ENCODE data around the gene KRTAP3-1. TPM values are rescaled to one million over a fixed set of nuclear protein-coding genes. Genes with fewer than 3 reads are reported as not detected.

Gene KRTAP3-1
- polyA plus RNA-seq, 6 donors from 2014 or later = not detected

Other genes with a start within 250 kb of the KRTAP3-1 start
- not detected for gene KRT26, start 236.9 kb downstream of the KRTAP3-1 start, polyA plus RNA-seq (ENCODE audit: low read depth in 6 of 6)
- gene KRT27, start 226.6 kb downstream of the KRTAP3-1 start, polyA plus RNA-seq (ENCODE audit: low read depth in 6 of 6) = under 1 TPM in 1 of 6 donors, not detected in 5; 0.53 TPM
- not detected for gene KRT28, start 209.2 kb downstream of the KRTAP3-1 start, polyA plus RNA-seq (ENCODE audit: low read depth in 6 of 6)
- gene KRT10, start 186.5 kb downstream of the KRTAP3-1 start, polyA plus RNA-seq (ENCODE audit: low read depth in 6 of 6) = 100 to 1,000 TPM; 194 to 275 (median 232) TPM
- gene KRT12, start 141.9 kb downstream of the KRTAP3-1 start, polyA plus RNA-seq (ENCODE audit: low read depth in 6 of 6) = not detected
- not detected for gene KRT20, start 123.9 kb downstream of the KRTAP3-1 start, polyA plus RNA-seq (ENCODE audit: low read depth in 6 of 6)
- under 1 TPM in 1 of 6 donors, not detected in 5; 0.19 TPM for gene KRT23, start 71.5 kb downstream of the KRTAP3-1 start, polyA plus RNA-seq (ENCODE audit: low read depth in 6 of 6)
- gene KRT39, start 42.2 kb downstream of the KRTAP3-1 start, polyA plus RNA-seq (ENCODE audit: low read depth in 6 of 6) = not detected
- not detected for gene KRT40, start 24.8 kb downstream of the KRTAP3-1 start, polyA plus RNA-seq (ENCODE audit: low read depth in 6 of 6)
- not detected for gene KRTAP3-3, start 15.0 kb downstream of the KRTAP3-1 start, polyA plus RNA-seq (ENCODE audit: low read depth in 6 of 6)
- gene KRTAP3-2, start 9.2 kb downstream of the KRTAP3-1 start, polyA plus RNA-seq (ENCODE audit: low read depth in 6 of 6) = not detected
- gene KRTAP1-5, start 18.1 kb upstream of the KRTAP3-1 start, polyA plus RNA-seq (ENCODE audit: low read depth in 6 of 6) = not detected
- gene KRTAP1-4, start 21.1 kb upstream of the KRTAP3-1 start, polyA plus RNA-seq (ENCODE audit: low read depth in 6 of 6) = not detected
- gene KRTAP1-3, start 25.7 kb upstream of the KRTAP3-1 start, polyA plus RNA-seq (ENCODE audit: low read depth in 6 of 6) = not detected
- not detected for gene KRTAP1-1, start 32.3 kb upstream of the KRTAP3-1 start, polyA plus RNA-seq (ENCODE audit: low read depth in 6 of 6)
- not detected for gene KRTAP2-1, start 38.2 kb upstream of the KRTAP3-1 start, polyA plus RNA-seq (ENCODE audit: low read depth in 6 of 6)
- not detected for gene KRTAP2-2, start 46.1 kb upstream of the KRTAP3-1 start, polyA plus RNA-seq (ENCODE audit: low read depth in 6 of 6)
- not detected for gene KRTAP2-3, start 51.0 kb upstream of the KRTAP3-1 start, polyA plus RNA-seq (ENCODE audit: low read depth in 6 of 6)
- gene KRTAP2-4, start 56.8 kb upstream of the KRTAP3-1 start, polyA plus RNA-seq (ENCODE audit: low read depth in 6 of 6) = not detected
- not detected for gene KRTAP4-7, start 75.0 kb upstream of the KRTAP3-1 start, polyA plus RNA-seq (ENCODE audit: low read depth in 6 of 6)
- not detected for gene KRTAP4-8, start 89.0 kb upstream of the KRTAP3-1 start, polyA plus RNA-seq (ENCODE audit: low read depth in 6 of 6)
- gene KRTAP4-16, start 93.1 kb upstream of the KRTAP3-1 start, polyA plus RNA-seq (ENCODE audit: low read depth in 6 of 6) = not detected
- gene KRTAP4-9, start 96.3 kb upstream of the KRTAP3-1 start, polyA plus RNA-seq (ENCODE audit: low read depth in 6 of 6) = not detected
- gene KRTAP4-11, start 109.2 kb upstream of the KRTAP3-1 start, polyA plus RNA-seq (ENCODE audit: low read depth in 6 of 6) = not detected
- gene KRTAP4-12, start 115.1 kb upstream of the KRTAP3-1 start, polyA plus RNA-seq (ENCODE audit: low read depth in 6 of 6) = 1 to 10 TPM in 2 of 6 donors, under 1 TPM in 2, not detected in 2; 0.30 to 3.3 (median 1.3) TPM
- 1 to 10 TPM in 2 of 6 donors, not detected in 4; 1.6 to 2.0 TPM for gene KRTAP4-6, start 131.4 kb upstream of the KRTAP3-1 start, polyA plus RNA-seq (ENCODE audit: low read depth in 6 of 6)
- gene KRTAP4-5, start 140.7 kb upstream of the KRTAP3-1 start, polyA plus RNA-seq (ENCODE audit: low read depth in 6 of 6) = not detected
- gene KRTAP4-4, start 151.6 kb upstream of the KRTAP3-1 start, polyA plus RNA-seq (ENCODE audit: low read depth in 6 of 6) = not detected
- gene KRTAP4-3, start 159.1 kb upstream of the KRTAP3-1 start, polyA plus RNA-seq (ENCODE audit: low read depth in 6 of 6) = not detected
- gene KRTAP4-2, start 169.1 kb upstream of the KRTAP3-1 start, polyA plus RNA-seq (ENCODE audit: low read depth in 6 of 6) = not detected
- gene KRTAP4-1, start 175.8 kb upstream of the KRTAP3-1 start, polyA plus RNA-seq (ENCODE audit: low read depth in 6 of 6) = not detected
- gene KRTAP9-1, start 180.8 kb upstream of the KRTAP3-1 start, polyA plus RNA-seq (ENCODE audit: low read depth in 6 of 6) = not detected
- gene KRTAP9-2, start 217.5 kb upstream of the KRTAP3-1 start, polyA plus RNA-seq (ENCODE audit: low read depth in 6 of 6) = not detected
- not detected for gene KRTAP9-3, start 223.3 kb upstream of the KRTAP3-1 start, polyA plus RNA-seq (ENCODE audit: low read depth in 6 of 6)
- not detected for gene KRTAP9-8, start 228.9 kb upstream of the KRTAP3-1 start, polyA plus RNA-seq (ENCODE audit: low read depth in 6 of 6)
- not detected for gene KRTAP9-4, start 240.6 kb upstream of the KRTAP3-1 start, polyA plus RNA-seq (ENCODE audit: low read depth in 6 of 6)
- not detected for gene KRTAP9-9, start 246.3 kb upstream of the KRTAP3-1 start, polyA plus RNA-seq (ENCODE audit: low read depth in 6 of 6)